ENCODE measurements around the gene SLFN12L. TPM values are rescaled to one million over a fixed set of nuclear protein-coding genes. Genes with fewer than 3 reads are reported as not detected.

The SLFN12L gene
- total RNA-seq, 1 experiment from 2014 or later: not detected

DNA sequence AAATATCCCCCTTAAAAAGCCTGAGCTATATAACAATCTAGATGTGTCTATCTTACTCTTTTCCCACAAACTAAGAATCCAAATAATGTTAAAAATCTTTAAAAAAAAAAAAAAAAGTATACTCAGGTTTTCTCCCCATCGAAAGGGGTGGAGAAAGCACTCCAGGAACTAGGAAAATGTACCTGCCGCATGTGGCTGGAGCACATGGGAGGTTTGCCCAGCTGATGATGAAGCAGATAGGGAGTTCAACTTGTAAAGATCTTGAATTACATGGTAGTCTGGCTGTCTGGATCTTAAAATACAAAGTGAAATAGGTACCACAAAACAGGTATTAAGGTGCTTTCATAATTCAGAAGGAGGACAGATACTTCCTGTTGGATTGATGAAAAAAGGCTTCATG is 31.9 kb upstream of the SLFN12L start:
- Histone ChIP-seq H4K5ac (ENCODE audit: insufficient read length, low read depth, low read length) (no peak overlapping the region), H3K56ac (ENCODE audit: insufficient read length, low read depth, low read length) (no peak overlapping the region), H3K18ac (ENCODE audit: insufficient read length, low read depth, low read length) (no peak overlapping the region), H3K4me2 (ENCODE audit: insufficient read depth, insufficient read length, low read length) (peak overlapping the region; percentile 87), H3K23me2 (ENCODE audit: insufficient read length, low read depth, low read length, poor library complexity, severe bottlenecking) (no peaks in the 10 kb centered on the region), H3K4ac (ENCODE audit: low read depth, low read length) (no peak overlapping the region), H2BK15ac (ENCODE audit: low read depth, low read length) (no peak overlapping the region), H4K20me1 (ENCODE audit: control insufficient read depth, insufficient read depth, insufficient read length) (no peaks in the 10 kb centered on the region), H3T11ph (ENCODE audit: low read length) (no peak overlapping the region), H3K27ac (ENCODE audit: insufficient read length, low read depth, low read length) (no peak overlapping the region), H4K8ac (replicated peaks; ENCODE audit: insufficient read length, low read depth, low read length) (no peak overlapping the region), H2BK12ac (ENCODE audit: insufficient read length, low read depth, low read length) (no peak overlapping the region), H2BK5ac (ENCODE audit: insufficient read length, low read length) (no peak overlapping the region), H3K14ac (ENCODE audit: insufficient read depth, low read length) (no peak overlapping the region), H3K27me3 (ENCODE audit: insufficient read depth, low read length) (no peaks in the 10 kb centered on the region), H2AFZ (ENCODE audit: low read length) (no peak overlapping the region), H2BK120ac (ENCODE audit: low read depth, low read length, poor library complexity, severe bottlenecking) (no peak overlapping the region), H2BK20ac (ENCODE audit: low read depth, low read length, poor library complexity, severe bottlenecking) (no peak overlapping the region), H3K4me1 (ENCODE audit: insufficient read depth, low read length) (no peaks in the 10 kb centered on the region), H4K91ac (ENCODE audit: insufficient read length, low read depth, low read length) (no peak overlapping the region), H3K9ac (ENCODE audit: extremely low read depth, insufficient read length, low read length) (no peak overlapping the region), H3K9me3 (ENCODE audit: control insufficient read depth, low read depth, low read length) (no peaks in the 10 kb centered on the region), H3K79me2 (ENCODE audit: insufficient read depth, low read length) (peaks cover 10% of the 10 kb centered on the region; the same call in 1 of the 2 replicates), H2AK5ac (ENCODE audit: insufficient read length, low read length) (no peak overlapping the region), H3K79me1 (ENCODE audit: insufficient read depth, low read depth, low read length, poor library complexity, severe bottlenecking) (peaks cover 6% of the 10 kb centered on the region), H3K23ac (ENCODE audit: insufficient read length, low read depth, low read length) (no peak overlapping the region)
- no CpG with 5 or more reads among the region's 2 CpGs for WGBS (ENCODE audit: extremely low coverage, insufficient read length, low lambda C conversion rate)
- peak overlapping the region; percentile 88 to 94 for H3K4me3 Mint-ChIP-seq
- TF ChIP-seq, protein P1, sequence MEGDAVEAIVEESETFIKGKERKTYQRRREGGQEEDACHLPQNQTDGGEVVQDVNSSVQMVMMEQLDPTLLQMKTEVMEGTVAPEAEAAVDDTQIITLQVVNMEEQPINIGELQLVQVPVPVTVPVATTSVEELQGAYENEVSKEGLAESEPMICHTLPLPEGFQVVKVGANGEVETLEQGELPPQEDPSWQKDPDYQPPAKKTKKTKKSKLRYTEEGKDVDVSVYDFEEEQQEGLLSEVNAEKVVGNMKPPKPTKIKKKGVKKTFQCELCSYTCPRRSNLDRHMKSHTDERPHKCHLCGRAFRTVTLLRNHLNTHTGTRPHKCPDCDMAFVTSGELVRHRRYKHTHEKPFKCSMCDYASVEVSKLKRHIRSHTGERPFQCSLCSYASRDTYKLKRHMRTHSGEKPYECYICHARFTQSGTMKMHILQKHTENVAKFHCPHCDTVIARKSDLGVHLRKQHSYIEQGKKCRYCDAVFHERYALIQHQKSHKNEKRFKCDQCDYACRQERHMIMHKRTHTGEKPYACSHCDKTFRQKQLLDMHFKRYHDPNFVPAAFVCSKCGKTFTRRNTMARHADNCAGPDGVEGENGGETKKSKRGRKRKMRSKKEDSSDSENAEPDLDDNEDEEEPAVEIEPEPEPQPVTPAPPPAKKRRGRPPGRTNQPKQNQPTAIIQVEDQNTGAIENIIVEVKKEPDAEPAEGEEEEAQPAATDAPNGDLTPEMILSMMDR (conservative IDR thresholded peaks at IDR 0.05): no peak
- peaks cover 23% of the 10 kb centered on the region for H3K27me3 Mint-ChIP-seq (ENCODE audit: low read depth)
- peaks cover 0 to 14% (median 8%) of the 10 kb centered on the region in 3 experiments; a peak in 6 of 7 replicates for H3K36me3 Mint-ChIP-seq (ENCODE audit: insufficient read depth in 1 of 3, low read depth in 3 of 3)
- H3K4me1 Mint-ChIP-seq: peaks cover 7 to 18% of the 10 kb centered on the region in 2 experiments
- DNase-seq: no peak
- H3K27ac Mint-ChIP-seq: no peak overlapping the region
- H3K9me3 Mint-ChIP-seq: no peaks in the 10 kb centered on the region
